ENCODE results near the gene CLDN22. TPM values are rescaled to one million over a fixed set of nuclear protein-coding genes. Genes with fewer than 3 reads are reported as not detected.
A peak's percentile ranks its signal among the peaks of the same experiment; 100 is the strongest.

CLDN22 gene
- total and polyA plus RNA-seq, 9 of the 15 experiments (the other 6 are each of a cell fraction or from before 2014, with no cell fraction given): 0.21 TPM; not detected in 8

DNA sequence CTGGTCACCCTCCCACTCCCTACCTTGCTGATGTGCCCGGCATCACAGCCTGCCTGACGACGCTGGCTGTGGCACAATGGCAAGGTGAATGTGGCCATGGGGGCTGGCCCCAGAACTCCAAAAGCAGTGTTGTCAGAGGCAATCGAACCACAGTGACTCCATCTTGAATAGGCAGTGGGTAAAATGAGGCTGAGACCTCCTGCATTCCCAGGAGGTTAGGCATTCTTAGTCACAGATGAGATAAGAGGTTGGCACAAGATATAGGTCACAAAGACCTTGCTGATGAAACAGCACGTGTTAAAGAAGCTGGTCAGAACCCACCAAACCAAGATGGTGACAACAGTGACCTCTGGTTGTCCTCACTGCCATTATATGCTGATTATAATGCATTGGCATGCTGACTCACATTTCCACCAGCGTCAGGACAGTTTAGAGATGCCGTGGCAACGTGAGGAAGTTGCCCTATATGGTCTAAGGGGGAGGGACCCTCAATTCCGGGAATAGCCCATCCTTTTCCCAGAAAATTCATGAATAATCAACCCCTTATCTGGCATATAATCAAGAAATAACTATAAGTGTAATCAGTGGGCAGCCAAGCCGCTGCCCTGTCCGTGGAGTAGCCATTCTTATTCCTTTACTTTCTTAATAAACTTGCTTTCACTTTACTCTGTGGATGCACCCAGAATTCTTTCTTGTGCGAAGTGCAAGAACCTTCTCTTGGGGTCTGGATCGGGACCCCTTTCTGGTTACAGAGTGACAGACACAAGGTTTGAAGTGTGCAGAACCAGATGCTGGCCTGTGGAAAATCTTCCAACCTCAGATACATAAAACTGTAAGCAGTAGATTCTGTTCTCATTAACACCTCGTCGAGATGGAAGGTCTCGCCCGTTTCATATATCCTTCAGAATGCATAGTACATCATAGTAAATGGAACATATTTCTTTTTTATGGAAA, 28.9 kb upstream of the CLDN22 start (continued):
- TF ChIP-seq, protein P1, sequence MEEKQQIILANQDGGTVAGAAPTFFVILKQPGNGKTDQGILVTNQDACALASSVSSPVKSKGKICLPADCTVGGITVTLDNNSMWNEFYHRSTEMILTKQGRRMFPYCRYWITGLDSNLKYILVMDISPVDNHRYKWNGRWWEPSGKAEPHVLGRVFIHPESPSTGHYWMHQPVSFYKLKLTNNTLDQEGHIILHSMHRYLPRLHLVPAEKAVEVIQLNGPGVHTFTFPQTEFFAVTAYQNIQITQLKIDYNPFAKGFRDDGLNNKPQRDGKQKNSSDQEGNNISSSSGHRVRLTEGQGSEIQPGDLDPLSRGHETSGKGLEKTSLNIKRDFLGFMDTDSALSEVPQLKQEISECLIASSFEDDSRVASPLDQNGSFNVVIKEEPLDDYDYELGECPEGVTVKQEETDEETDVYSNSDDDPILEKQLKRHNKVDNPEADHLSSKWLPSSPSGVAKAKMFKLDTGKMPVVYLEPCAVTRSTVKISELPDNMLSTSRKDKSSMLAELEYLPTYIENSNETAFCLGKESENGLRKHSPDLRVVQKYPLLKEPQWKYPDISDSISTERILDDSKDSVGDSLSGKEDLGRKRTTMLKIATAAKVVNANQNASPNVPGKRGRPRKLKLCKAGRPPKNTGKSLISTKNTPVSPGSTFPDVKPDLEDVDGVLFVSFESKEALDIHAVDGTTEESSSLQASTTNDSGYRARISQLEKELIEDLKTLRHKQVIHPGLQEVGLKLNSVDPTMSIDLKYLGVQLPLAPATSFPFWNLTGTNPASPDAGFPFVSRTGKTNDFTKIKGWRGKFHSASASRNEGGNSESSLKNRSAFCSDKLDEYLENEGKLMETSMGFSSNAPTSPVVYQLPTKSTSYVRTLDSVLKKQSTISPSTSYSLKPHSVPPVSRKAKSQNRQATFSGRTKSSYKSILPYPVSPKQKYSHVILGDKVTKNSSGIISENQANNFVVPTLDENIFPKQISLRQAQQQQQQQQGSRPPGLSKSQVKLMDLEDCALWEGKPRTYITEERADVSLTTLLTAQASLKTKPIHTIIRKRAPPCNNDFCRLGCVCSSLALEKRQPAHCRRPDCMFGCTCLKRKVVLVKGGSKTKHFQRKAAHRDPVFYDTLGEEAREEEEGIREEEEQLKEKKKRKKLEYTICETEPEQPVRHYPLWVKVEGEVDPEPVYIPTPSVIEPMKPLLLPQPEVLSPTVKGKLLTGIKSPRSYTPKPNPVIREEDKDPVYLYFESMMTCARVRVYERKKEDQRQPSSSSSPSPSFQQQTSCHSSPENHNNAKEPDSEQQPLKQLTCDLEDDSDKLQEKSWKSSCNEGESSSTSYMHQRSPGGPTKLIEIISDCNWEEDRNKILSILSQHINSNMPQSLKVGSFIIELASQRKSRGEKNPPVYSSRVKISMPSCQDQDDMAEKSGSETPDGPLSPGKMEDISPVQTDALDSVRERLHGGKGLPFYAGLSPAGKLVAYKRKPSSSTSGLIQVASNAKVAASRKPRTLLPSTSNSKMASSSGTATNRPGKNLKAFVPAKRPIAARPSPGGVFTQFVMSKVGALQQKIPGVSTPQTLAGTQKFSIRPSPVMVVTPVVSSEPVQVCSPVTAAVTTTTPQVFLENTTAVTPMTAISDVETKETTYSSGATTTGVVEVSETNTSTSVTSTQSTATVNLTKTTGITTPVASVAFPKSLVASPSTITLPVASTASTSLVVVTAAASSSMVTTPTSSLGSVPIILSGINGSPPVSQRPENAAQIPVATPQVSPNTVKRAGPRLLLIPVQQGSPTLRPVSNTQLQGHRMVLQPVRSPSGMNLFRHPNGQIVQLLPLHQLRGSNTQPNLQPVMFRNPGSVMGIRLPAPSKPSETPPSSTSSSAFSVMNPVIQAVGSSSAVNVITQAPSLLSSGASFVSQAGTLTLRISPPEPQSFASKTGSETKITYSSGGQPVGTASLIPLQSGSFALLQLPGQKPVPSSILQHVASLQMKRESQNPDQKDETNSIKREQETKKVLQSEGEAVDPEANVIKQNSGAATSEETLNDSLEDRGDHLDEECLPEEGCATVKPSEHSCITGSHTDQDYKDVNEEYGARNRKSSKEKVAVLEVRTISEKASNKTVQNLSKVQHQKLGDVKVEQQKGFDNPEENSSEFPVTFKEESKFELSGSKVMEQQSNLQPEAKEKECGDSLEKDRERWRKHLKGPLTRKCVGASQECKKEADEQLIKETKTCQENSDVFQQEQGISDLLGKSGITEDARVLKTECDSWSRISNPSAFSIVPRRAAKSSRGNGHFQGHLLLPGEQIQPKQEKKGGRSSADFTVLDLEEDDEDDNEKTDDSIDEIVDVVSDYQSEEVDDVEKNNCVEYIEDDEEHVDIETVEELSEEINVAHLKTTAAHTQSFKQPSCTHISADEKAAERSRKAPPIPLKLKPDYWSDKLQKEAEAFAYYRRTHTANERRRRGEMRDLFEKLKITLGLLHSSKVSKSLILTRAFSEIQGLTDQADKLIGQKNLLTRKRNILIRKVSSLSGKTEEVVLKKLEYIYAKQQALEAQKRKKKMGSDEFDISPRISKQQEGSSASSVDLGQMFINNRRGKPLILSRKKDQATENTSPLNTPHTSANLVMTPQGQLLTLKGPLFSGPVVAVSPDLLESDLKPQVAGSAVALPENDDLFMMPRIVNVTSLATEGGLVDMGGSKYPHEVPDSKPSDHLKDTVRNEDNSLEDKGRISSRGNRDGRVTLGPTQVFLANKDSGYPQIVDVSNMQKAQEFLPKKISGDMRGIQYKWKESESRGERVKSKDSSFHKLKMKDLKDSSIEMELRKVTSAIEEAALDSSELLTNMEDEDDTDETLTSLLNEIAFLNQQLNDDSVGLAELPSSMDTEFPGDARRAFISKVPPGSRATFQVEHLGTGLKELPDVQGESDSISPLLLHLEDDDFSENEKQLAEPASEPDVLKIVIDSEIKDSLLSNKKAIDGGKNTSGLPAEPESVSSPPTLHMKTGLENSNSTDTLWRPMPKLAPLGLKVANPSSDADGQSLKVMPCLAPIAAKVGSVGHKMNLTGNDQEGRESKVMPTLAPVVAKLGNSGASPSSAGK (IDR thresholded peaks at IDR 0.05): peak; percentile 88
- TF ChIP-seq ZKSCAN1 (IDR thresholded peaks at IDR 0.05; ENCODE audit: low read depth, low read length): no peak
- TF ChIP-seq, protein P2, sequence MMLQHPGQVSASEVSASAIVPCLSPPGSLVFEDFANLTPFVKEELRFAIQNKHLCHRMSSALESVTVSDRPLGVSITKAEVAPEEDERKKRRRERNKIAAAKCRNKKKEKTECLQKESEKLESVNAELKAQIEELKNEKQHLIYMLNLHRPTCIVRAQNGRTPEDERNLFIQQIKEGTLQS (IDR thresholded peaks at IDR 0.05): peak; percentile 87
- TF ChIP-seq, protein P2 (CRISPR knock-in tag; conservative IDR thresholded peaks at IDR 0.05): no peak
- TF ChIP-seq FOXA3 (CRISPR knock-in tag; conservative IDR thresholded peaks at IDR 0.05 in 1 of 2, IDR thresholded peaks at IDR 0.05 in 1 of 2): peak in 1 of 2 experiments; percentile 71; a peak in 2 of 4 replicates
- TF ChIP-seq ZNF75A (CRISPR knock-in tag; IDR thresholded peaks at IDR 0.05): peak; percentile 90
- peak; percentile 99 for TF ChIP-seq ZNF311 (CRISPR knock-in tag; IDR thresholded peaks at IDR 0.05)
- TF ChIP-seq, protein P3, sequence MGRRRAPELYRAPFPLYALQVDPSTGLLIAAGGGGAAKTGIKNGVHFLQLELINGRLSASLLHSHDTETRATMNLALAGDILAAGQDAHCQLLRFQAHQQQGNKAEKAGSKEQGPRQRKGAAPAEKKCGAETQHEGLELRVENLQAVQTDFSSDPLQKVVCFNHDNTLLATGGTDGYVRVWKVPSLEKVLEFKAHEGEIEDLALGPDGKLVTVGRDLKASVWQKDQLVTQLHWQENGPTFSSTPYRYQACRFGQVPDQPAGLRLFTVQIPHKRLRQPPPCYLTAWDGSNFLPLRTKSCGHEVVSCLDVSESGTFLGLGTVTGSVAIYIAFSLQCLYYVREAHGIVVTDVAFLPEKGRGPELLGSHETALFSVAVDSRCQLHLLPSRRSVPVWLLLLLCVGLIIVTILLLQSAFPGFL (CRISPR knock-in tag; IDR thresholded peaks at IDR 0.05): no peak
- TF ChIP-seq ZNF41 (CRISPR knock-in tag; conservative IDR thresholded peaks at IDR 0.05): peak; percentile 99
- no peak for TF ChIP-seq LEF1 (IDR thresholded peaks at IDR 0.05)
- TF ChIP-seq KAT2B (IDR thresholded peaks at IDR 0.05; ENCODE audit: low read depth, low read length): no peak

Measured in K562 (cell line).